Measurements from ENCODE around the gene C3orf49.

The C3orf49 gene

DNA sequence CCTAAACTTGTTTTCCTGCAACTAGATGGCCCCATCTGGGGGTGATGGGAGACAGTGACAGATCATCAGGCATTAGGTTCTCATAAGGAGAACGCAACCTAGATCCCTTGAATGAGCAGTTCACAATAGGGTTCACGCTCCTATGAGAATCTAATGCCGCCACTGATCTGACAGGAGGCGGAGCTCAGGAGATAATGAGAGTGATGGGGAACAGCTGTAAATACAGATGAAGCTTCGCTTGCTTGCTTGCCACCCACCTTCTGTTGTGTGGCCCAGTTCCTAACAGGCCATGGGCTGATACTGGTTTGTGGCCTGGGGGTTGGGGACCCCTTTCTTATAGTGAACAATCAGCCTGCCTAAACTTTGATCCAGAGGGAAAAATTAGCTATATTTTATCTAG is 15.2 kb upstream of the C3orf49 start:
- Histone ChIP-seq H3K4me1 (ENCODE audit: insufficient read depth, low read length) (no peaks in the 10 kb centered on the region), H3K27me3 (ENCODE audit: insufficient read depth, low read length, poor library complexity) (no peaks in the 10 kb centered on the region)

DNA sequence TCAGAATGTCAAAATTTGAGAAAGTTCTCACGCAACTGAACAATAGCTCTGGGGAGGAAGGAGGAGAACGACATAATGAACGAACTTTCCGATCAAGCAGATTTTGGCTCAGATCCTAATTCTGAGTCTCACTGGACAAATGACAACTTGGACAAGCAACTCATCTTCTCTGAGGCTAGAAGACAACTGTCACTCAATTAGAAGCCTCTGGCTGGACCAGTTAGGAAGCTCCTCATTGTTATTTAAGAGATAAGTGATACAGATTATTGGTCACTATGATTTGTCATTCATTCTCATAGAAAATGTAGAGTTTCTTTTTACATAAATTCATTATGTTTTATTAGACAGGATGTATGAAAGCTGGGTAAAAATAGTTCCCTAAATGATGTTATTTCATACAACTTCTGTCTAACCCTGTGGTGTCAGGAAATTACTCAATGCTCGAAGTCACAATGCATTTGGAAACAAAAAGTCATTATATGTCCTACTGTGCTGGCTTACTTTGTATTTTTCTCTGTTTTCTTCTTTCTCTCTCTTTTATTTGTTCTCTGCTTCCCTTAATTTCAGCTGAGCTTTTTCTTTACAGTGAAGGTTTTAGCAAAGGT is 11.0 kb upstream of the C3orf49 start:
- no peak for DNase-seq
- no peak overlapping the region for H2AFZ ChIP-seq (ENCODE audit: low read depth, low read length)
- ATAC-seq (ENCODE audit: insufficient read depth, low read depth) = no peak
- H4K20me1 ChIP-seq (ENCODE audit: insufficient read depth, low read length) = no peaks in the 10 kb centered on the region
- H3K9ac ChIP-seq (ENCODE audit: low read depth, low read length) = no peak overlapping the region
- H3K27ac ChIP-seq (ENCODE audit: low read length) = no peak overlapping the region
- H3K4me3 ChIP-seq (ENCODE audit: low read depth in 1 of 2, low read length in 2 of 2) = no peak overlapping the region
- no peak overlapping the region for H3K4me2 ChIP-seq (ENCODE audit: insufficient read depth, low read length)
- H3K4me1 ChIP-seq (ENCODE audit: insufficient read depth, low read length) = no peaks in the 10 kb centered on the region
- no peaks in the 10 kb centered on the region for H3K36me3 ChIP-seq (ENCODE audit: insufficient read depth, low read length)
- TF ChIP-seq, protein P1, sequence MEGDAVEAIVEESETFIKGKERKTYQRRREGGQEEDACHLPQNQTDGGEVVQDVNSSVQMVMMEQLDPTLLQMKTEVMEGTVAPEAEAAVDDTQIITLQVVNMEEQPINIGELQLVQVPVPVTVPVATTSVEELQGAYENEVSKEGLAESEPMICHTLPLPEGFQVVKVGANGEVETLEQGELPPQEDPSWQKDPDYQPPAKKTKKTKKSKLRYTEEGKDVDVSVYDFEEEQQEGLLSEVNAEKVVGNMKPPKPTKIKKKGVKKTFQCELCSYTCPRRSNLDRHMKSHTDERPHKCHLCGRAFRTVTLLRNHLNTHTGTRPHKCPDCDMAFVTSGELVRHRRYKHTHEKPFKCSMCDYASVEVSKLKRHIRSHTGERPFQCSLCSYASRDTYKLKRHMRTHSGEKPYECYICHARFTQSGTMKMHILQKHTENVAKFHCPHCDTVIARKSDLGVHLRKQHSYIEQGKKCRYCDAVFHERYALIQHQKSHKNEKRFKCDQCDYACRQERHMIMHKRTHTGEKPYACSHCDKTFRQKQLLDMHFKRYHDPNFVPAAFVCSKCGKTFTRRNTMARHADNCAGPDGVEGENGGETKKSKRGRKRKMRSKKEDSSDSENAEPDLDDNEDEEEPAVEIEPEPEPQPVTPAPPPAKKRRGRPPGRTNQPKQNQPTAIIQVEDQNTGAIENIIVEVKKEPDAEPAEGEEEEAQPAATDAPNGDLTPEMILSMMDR (IDR thresholded peaks at IDR 0.05; ENCODE audit: borderline replicate concordance, extremely low read depth, low read length, poor library complexity, severe bottlenecking) = no peak
- TF ChIP-seq EZH2 (IDR thresholded peaks at IDR 0.05; ENCODE audit: borderline replicate concordance, low read depth, low read length, severe bottlenecking) = no peak
- no peaks in the 10 kb centered on the region for H3K9me3 ChIP-seq (ENCODE audit: insufficient read depth, low read length, severe bottlenecking)
- no peaks in the 10 kb centered on the region for H3K27me3 ChIP-seq (ENCODE audit: insufficient read depth, low read length, poor library complexity)
- H3K79me2 ChIP-seq (ENCODE audit: insufficient read depth, low read length) = no peaks in the 10 kb centered on the region

More for the DNA sequence above, 15.2 kb upstream of the C3orf49 start:
- DNase-seq (no peak), ATAC-seq (ENCODE audit: insufficient read depth, low read depth) (no peak)
- H2AFZ ChIP-seq (ENCODE audit: low read depth, low read length) = no peak overlapping the region
- no peak overlapping the region for H3K4me3 ChIP-seq (ENCODE audit: low read depth in 1 of 2, low read length in 2 of 2)
- no peaks in the 10 kb centered on the region for H4K20me1 ChIP-seq (ENCODE audit: insufficient read depth, low read length)
- H3K27ac ChIP-seq (ENCODE audit: low read length) = no peak overlapping the region
- H3K9ac ChIP-seq (ENCODE audit: low read depth, low read length) = no peak overlapping the region
- TF ChIP-seq, protein P1 (IDR thresholded peaks at IDR 0.05; ENCODE audit: borderline replicate concordance, extremely low read depth, low read length, poor library complexity, severe bottlenecking) = no peak
- TF ChIP-seq EZH2 (IDR thresholded peaks at IDR 0.05; ENCODE audit: borderline replicate concordance, low read depth, low read length, severe bottlenecking) = no peak
- no peaks in the 10 kb centered on the region for H3K79me2 ChIP-seq (ENCODE audit: insufficient read depth, low read length)
- no peaks in the 10 kb centered on the region for H3K9me3 ChIP-seq (ENCODE audit: insufficient read depth, low read length, severe bottlenecking)
- H3K36me3 ChIP-seq (ENCODE audit: insufficient read depth, low read length) = no peaks in the 10 kb centered on the region
- H3K4me2 ChIP-seq (ENCODE audit: insufficient read depth, low read length) = no peak overlapping the region

DNA sequence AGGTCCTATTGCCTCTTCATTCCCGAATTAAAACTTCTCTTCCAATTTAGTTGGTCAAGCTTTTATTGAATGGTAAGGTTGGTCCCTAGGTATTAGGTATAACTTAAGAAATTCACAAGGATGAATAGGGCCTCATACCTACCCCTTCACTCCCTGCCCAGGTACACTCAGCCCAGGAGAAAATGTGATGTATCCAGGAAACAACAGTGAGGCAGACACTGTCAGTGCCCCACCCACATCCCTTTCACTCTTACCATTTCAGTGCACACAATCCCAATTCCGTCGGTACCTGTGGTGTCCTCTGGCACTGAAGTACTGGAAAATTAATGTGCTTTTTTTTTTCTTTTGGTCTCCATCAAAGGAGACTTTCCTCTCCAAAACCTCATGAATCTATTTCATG is 10.5 kb upstream of the C3orf49 start:
- no peaks in the 10 kb centered on the region for H3K4me1 ChIP-seq (ENCODE audit: insufficient read depth, low read length)
- no peak for TF ChIP-seq EZH2 (IDR thresholded peaks at IDR 0.05; ENCODE audit: borderline replicate concordance, low read depth, low read length, severe bottlenecking)
- TF ChIP-seq, protein P1 (IDR thresholded peaks at IDR 0.05; ENCODE audit: borderline replicate concordance, extremely low read depth, low read length, poor library complexity, severe bottlenecking) = no peak
- H4K20me1 ChIP-seq (ENCODE audit: insufficient read depth, low read length) = no peaks in the 10 kb centered on the region
- no peak overlapping the region for H3K27ac ChIP-seq (ENCODE audit: low read length)
- no peaks in the 10 kb centered on the region for H3K9me3 ChIP-seq (ENCODE audit: insufficient read depth, low read length, severe bottlenecking)
- no peaks in the 10 kb centered on the region for H3K79me2 ChIP-seq (ENCODE audit: insufficient read depth, low read length)
- H3K4me2 ChIP-seq (ENCODE audit: insufficient read depth, low read length) = no peak overlapping the region
- no peaks in the 10 kb centered on the region for H3K36me3 ChIP-seq (ENCODE audit: insufficient read depth, low read length)
- H3K4me3 ChIP-seq (ENCODE audit: low read depth in 1 of 2, low read length in 2 of 2) = no peak overlapping the region
- no peak for DNase-seq
- no peaks in the 10 kb centered on the region for H3K27me3 ChIP-seq (ENCODE audit: insufficient read depth, low read length, poor library complexity)
- H3K9ac ChIP-seq (ENCODE audit: low read depth, low read length) = no peak overlapping the region
- ATAC-seq (ENCODE audit: insufficient read depth, low read depth) = no peak
- no peak overlapping the region for H2AFZ ChIP-seq (ENCODE audit: low read depth, low read length)

Measured in DND-41 (cell line).